MCF 10A (cell line): ENCODE results near the gene MGAT5B. TPM values are rescaled to one million over a fixed set of nuclear protein-coding genes. Genes with fewer than 3 reads are reported as not detected.

Source experiments
- BruUV-seq: library from RNA; stranded (reverse); fragments of 400-500 nt; replicated peaks from 2 replicates; lab custom pipeline; 2021; lab: Mats Ljungman, UMichigan
- CTCF ChIA-PET: fragments of 300-600 bp; sonication (Branson Sonifier 250); formaldehyde crosslinking; extraction: SDS; loops from one replicate; lab custom pipeline; 2021; ENCODE audit warnings: antibody characterized with exemption, inconsistent platforms; lab: Yijun Ruan, JAX
- POLR2A ChIA-PET: fragments of 300-600, 350-650 bp; sonication (Branson Sonifier 250); formaldehyde crosslinking; extraction: SDS; loops from one replicate; lab custom pipeline; 2020; ENCODE audit warnings: antibody characterized with exemption, inconsistent platforms; lab: Yijun Ruan, JAX
- DNase-seq: peaks from one replicate; pipeline ENCODE4 v3.0.0-alpha.2; 2018; ENCODE audit not compliant: unreplicated experiment
- H3K27ac Mint-ChIP-seq: one replicate; pipeline ENCODE4 v1.8.0; 2022; ENCODE audit warnings: mild to moderate bottlenecking, low read depth, mixed read lengths; ENCODE audit not compliant: unreplicated experiment
- H3K27me3 Mint-ChIP-seq: one replicate; pipeline ENCODE4 v1.8.0; 2022; ENCODE audit warnings: mixed read lengths; ENCODE audit not compliant: insufficient read depth, unreplicated experiment
- H3K36me3 Mint-ChIP-seq: one replicate; pipeline ENCODE4 v1.8.0; 2022; ENCODE audit warnings: mild to moderate bottlenecking, moderate library complexity, mixed read lengths; ENCODE audit not compliant: insufficient read depth, unreplicated experiment
- H3K4me1 Mint-ChIP-seq: one replicate; pipeline ENCODE4 v1.8.0; 2022; ENCODE audit warnings: mixed read lengths; ENCODE audit not compliant: insufficient read depth, unreplicated experiment
- H3K4me3 Mint-ChIP-seq: one replicate; pipeline ENCODE4 v1.8.0; 2022; ENCODE audit warnings: mild to moderate bottlenecking, moderate library complexity, mixed read lengths; ENCODE audit not compliant: unreplicated experiment
- H3K9me3 Mint-ChIP-seq: one replicate; pipeline ENCODE4 v1.8.0; 2022; ENCODE audit warnings: mixed read lengths; ENCODE audit not compliant: unreplicated experiment
- CTCF ChIP-seq: fragments of 200-600 bp; IDR thresholded peaks from one replicate; pipeline ENCODE4 v1.8.0; 2022; ENCODE audit warnings: antibody characterized with exemption, mild to moderate bottlenecking; ENCODE audit not compliant: unreplicated experiment
- intact Hi-C: fragments of 100-400 bp; cut with micrococcal nuclease; formaldehyde crosslinking; loops from 2 replicates; pipeline ENCODE4 v1.14.1; 2022
- total RNA-seq: library from RNA; stranded (reverse); gene quantifications from 2 replicates; pipeline ENCODE4 v1.2.3, GENCODE V29; 2022

MGAT5B gene
- total RNA-seq, 1 experiment from 2014 or later = 1.7 TPM

GRCh38 chr17:76824093-76824492, 44.1 kb upstream of the MGAT5B start:
- no peak for TF ChIP-seq CTCF
- intact Hi-C loops = no loop called here
- CTCF ChIA-PET = interaction anchor here (0.7 kb wide), 1 partner anchor 10 kb away, joined by 3 read pairs; no protein-coding TSS in a partner anchor
- no peak for DNase-seq
- POLR2A ChIA-PET = interaction anchor here (1.0 kb wide), 1 partner anchor 14 kb away, joined by 3 read pairs; no protein-coding TSS in a partner anchor
- no peaks in the 10 kb centered on the region for H3K36me3 Mint-ChIP-seq
- no peak overlapping the region for H3K27ac Mint-ChIP-seq
- H3K4me1 Mint-ChIP-seq = peaks cover 10% of the 10 kb centered on the region
- no peaks in the 10 kb centered on the region for H3K9me3 Mint-ChIP-seq
- no peak overlapping the region for H3K4me3 Mint-ChIP-seq
- H3K27me3 Mint-ChIP-seq = peaks cover 30% of the 10 kb centered on the region
- no TSS peak for BruUV-seq

- Mint-ChIP-seq H3K27me3 (peaks cover 15% of the 10 kb centered on the region), H3K9me3 (no peaks in the 10 kb centered on the region), H3K4me3 (no peak overlapping the region), H3K27ac (no peak overlapping the region), H3K4me1 (peaks cover 10% of the 10 kb centered on the region), H3K36me3 (no peaks in the 10 kb centered on the region)
- BruUV-seq = no TSS peak
- no peak for DNase-seq
- intact Hi-C loops = no loop called here
- CTCF ChIA-PET = no interaction called here
- TF ChIP-seq CTCF = no peak
- POLR2A ChIA-PET = interaction anchor here (1.1 kb wide), 1 partner anchor 10 kb away, joined by 4 read pairs; no protein-coding TSS in a partner anchor
These were observed 41.7 kb upstream of the MGAT5B start for GRCh38 chr17:76826330-76827068.

- H3K4me1 Mint-ChIP-seq = peaks cover 10% of the 10 kb centered on the region
- no peak overlapping the region for H3K27ac Mint-ChIP-seq
- intact Hi-C loops = no loop called here
- no TSS peak for BruUV-seq
- ChIA-PET CTCF (interaction anchor here (0.5 to 2.3 kb wide), 4 partner anchors 9 to 229 kb away, joined by 4 to 8 read pairs (median 5); no protein-coding TSS in a partner anchor), POLR2A (interaction anchor here (0.7 kb wide), 1 partner anchor 92 kb away, joined by 3 read pairs; no protein-coding TSS in a partner anchor)
- no peak for TF ChIP-seq CTCF
- H3K9me3 Mint-ChIP-seq = no peaks in the 10 kb centered on the region
- H3K36me3 Mint-ChIP-seq = no peaks in the 10 kb centered on the region
- no peak overlapping the region for H3K4me3 Mint-ChIP-seq
- peaks cover 15% of the 10 kb centered on the region for H3K27me3 Mint-ChIP-seq
- peak; percentile 41 for DNase-seq
These were observed 40.5 kb upstream of the MGAT5B start for GRCh38 chr17:76827736-76828135.

GRCh38 chr17:76830987-76831715, 37.1 kb upstream of the MGAT5B start:
- no peaks in the 10 kb centered on the region for H3K36me3 Mint-ChIP-seq
- no peak overlapping the region for H3K27ac Mint-ChIP-seq
- intact Hi-C loops = no loop called here
- H3K9me3 Mint-ChIP-seq = no peaks in the 10 kb centered on the region
- DNase-seq = no peak
- ChIA-PET CTCF (interaction anchor here (0.6 kb wide), 1 partner anchor 1465 kb away, joined by 4 read pairs; no protein-coding TSS in a partner anchor), POLR2A (no interaction called here)
- H3K4me1 Mint-ChIP-seq = peaks cover 19% of the 10 kb centered on the region
- TF ChIP-seq CTCF = no peak
- H3K4me3 Mint-ChIP-seq = no peak overlapping the region
- H3K27me3 Mint-ChIP-seq = no peaks in the 10 kb centered on the region
- BruUV-seq = no TSS peak
